ENCODE results near the gene NFIB.

DNA sequence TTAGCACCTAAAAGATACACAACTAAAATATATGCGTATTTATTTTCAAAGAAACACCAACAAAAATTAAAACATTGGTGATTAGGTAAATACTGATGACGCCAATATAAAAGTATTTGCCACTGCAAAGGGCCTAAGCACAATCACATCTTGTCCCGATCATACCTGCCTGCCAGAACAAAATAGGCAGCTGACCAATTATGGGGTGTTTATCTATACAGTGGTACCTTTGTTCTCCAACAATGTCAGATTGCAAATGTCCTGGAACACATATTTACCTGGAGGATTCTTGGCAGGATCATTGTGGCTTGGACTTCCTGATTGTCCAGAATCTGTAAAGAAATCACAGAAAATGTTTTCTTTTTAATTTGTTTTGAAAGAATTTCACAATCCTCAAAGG, 134.5 kb downstream of the NFIB start:
- TF ChIP-seq, protein P1, sequence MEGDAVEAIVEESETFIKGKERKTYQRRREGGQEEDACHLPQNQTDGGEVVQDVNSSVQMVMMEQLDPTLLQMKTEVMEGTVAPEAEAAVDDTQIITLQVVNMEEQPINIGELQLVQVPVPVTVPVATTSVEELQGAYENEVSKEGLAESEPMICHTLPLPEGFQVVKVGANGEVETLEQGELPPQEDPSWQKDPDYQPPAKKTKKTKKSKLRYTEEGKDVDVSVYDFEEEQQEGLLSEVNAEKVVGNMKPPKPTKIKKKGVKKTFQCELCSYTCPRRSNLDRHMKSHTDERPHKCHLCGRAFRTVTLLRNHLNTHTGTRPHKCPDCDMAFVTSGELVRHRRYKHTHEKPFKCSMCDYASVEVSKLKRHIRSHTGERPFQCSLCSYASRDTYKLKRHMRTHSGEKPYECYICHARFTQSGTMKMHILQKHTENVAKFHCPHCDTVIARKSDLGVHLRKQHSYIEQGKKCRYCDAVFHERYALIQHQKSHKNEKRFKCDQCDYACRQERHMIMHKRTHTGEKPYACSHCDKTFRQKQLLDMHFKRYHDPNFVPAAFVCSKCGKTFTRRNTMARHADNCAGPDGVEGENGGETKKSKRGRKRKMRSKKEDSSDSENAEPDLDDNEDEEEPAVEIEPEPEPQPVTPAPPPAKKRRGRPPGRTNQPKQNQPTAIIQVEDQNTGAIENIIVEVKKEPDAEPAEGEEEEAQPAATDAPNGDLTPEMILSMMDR (IDR thresholded peaks at IDR 0.05; ENCODE audit: insufficient read depth, low read depth, low read length), result no peak
- no peak for TF ChIP-seq EZH2 (IDR thresholded peaks at IDR 0.05; ENCODE audit: insufficient read depth, low read length)
